ENCODE results near the gene SETMAR. TPM values are rescaled to one million over a fixed set of nuclear protein-coding genes. Genes with fewer than 3 reads are reported as not detected.

Gene SETMAR
- total RNA-seq: 10 to 100 TPM; 11.0 to 11.3 TPM

GRCh38 chr3:4303187-4304123 lies at the start of gene SETMAR:
SETMAR (plus strand) TSS chr3:4303369; CDS start chr3:4303371, 2 bp downstream.

Other genes with a start within 250 kb of the SETMAR start
- 10 to 100 TPM in 1 of 2 experiments, 1 to 10 TPM in 1; 8.3 to 10.3 TPM for gene SUMF1, start 163.9 kb downstream of the SETMAR start, total RNA-seq
- 10 to 100 TPM; 34.9 to 35.8 TPM for gene ITPR1, start 190.0 kb downstream of the SETMAR start, total RNA-seq

All from activated naive CD4-positive, alpha-beta T cell treated with anti-CD3 and anti-CD28 coated beads, Interleukin-2, amount 10 ng/mL, durations not matched to agents 5 hours and 36 hours (primary cell).